Measurements from ENCODE around the gene SLC24A3.

Gene SLC24A3

DNA sequence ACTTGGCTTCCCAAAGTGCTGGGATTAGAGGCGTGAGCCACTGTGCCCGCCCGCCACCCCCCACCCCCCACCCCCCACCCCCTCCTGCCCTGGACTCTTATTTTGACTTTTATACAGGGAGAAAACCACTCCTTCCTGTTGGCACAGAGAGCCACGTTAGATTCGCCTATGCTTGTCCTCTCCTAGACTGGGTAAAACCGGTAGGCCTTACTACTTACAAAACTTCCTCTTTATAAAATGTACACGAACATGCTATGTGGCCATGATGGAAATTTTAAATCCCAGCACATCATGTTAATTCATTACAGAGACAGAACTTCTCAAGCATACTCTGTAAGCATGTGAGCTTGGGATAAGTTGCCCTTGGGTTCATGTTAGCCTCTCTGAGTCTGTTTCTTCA lies 124.2 kb downstream of the SLC24A3 start:
- Histone ChIP-seq H3K4me1 (ENCODE audit: control insufficient read depth, insufficient read depth, low read length) (no peaks in the 10 kb centered on the region), H3K27ac (ENCODE audit: extremely low read depth, low read depth, low read length) (no peak overlapping the region), H3K4me3 (ENCODE audit: low read depth, low read length) (no peak overlapping the region), H3K9me3 (ENCODE audit: control insufficient read depth, insufficient read depth, low read depth, low read length) (no peaks in the 10 kb centered on the region), H3K36me3 (ENCODE audit: control insufficient read depth in 2 of 2, insufficient read depth in 1 of 2, low read length in 2 of 2) (no peaks in the 10 kb centered on the region)
- ChIA-PET POLR2A (no interaction called here), CTCF (no interaction called here)
- TF ChIP-seq ZNF544 (tag by site-specific recombination; IDR thresholded peaks at IDR 0.05) (no peak), ZNF645 (tag by site-specific recombination; IDR thresholded peaks at IDR 0.05) (no peak), ZNF830 (tag by site-specific recombination; IDR thresholded peaks at IDR 0.05; ENCODE audit: low read depth) (no peak), REPIN1 (tag by site-specific recombination; IDR thresholded peaks at IDR 0.05; ENCODE audit: low read depth) (no peak), GLIS1 (tag by site-specific recombination; IDR thresholded peaks at IDR 0.05) (no peak), ZNF518A (tag by site-specific recombination; conservative IDR thresholded peaks at IDR 0.05; ENCODE audit: low read depth) (no peak), ZNF585B (tag by site-specific recombination; IDR thresholded peaks at IDR 0.05) (no peak), ZNF221 (tag by site-specific recombination; IDR thresholded peaks at IDR 0.05; ENCODE audit: borderline replicate concordance) (no peak), ZNF24 (tag by site-specific recombination; IDR thresholded peaks at IDR 0.05) (no peak), ZBTB44 (tag by site-specific recombination; IDR thresholded peaks at IDR 0.05) (no peak), ZFHX2 (tag by site-specific recombination; conservative IDR thresholded peaks at IDR 0.05) (no peak), ZNF335 (tag by site-specific recombination; conservative IDR thresholded peaks at IDR 0.05) (no peak), ZNF776 (tag by site-specific recombination; IDR thresholded peaks at IDR 0.05; ENCODE audit: borderline replicate concordance) (no peak), ZNF626 (tag by site-specific recombination; IDR thresholded peaks at IDR 0.05) (no peak)
- TF ChIP-seq, protein P1, sequence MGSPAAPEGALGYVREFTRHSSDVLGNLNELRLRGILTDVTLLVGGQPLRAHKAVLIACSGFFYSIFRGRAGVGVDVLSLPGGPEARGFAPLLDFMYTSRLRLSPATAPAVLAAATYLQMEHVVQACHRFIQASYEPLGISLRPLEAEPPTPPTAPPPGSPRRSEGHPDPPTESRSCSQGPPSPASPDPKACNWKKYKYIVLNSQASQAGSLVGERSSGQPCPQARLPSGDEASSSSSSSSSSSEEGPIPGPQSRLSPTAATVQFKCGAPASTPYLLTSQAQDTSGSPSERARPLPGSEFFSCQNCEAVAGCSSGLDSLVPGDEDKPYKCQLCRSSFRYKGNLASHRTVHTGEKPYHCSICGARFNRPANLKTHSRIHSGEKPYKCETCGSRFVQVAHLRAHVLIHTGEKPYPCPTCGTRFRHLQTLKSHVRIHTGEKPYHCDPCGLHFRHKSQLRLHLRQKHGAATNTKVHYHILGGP (tag by site-specific recombination; IDR thresholded peaks at IDR 0.05) = no peak

- CTCF ChIA-PET = no interaction called here
- TF ChIP-seq ZNF521 (tag by site-specific recombination; IDR thresholded peaks at IDR 0.05) (no peak), ZBTB8A (tag by site-specific recombination; IDR thresholded peaks at IDR 0.05) (no peak), ZNF626 (tag by site-specific recombination; IDR thresholded peaks at IDR 0.05) (no peak), ZNF311 (tag by site-specific recombination; IDR thresholded peaks at IDR 0.05; ENCODE audit: borderline replicate concordance) (no peak), ZNF169 (tag by site-specific recombination; IDR thresholded peaks at IDR 0.05) (no peak), ZNF146 (tag by site-specific recombination; IDR thresholded peaks at IDR 0.05) (no peak), ZNF776 (tag by site-specific recombination; IDR thresholded peaks at IDR 0.05; ENCODE audit: borderline replicate concordance) (no peak), ZEB2 (tag by site-specific recombination; IDR thresholded peaks at IDR 0.05) (no peak), ZNF175 (tag by site-specific recombination; IDR thresholded peaks at IDR 0.05) (no peak)
- Histone ChIP-seq H3K4me1 (ENCODE audit: control insufficient read depth, insufficient read depth, low read length) (no peaks in the 10 kb centered on the region), H3K4me3 (ENCODE audit: low read depth, low read length) (no peak overlapping the region), H3K27ac (ENCODE audit: extremely low read depth, low read depth, low read length) (no peak overlapping the region), H3K36me3 (ENCODE audit: control insufficient read depth in 2 of 2, insufficient read depth in 1 of 2, low read length in 2 of 2) (no peaks in the 10 kb centered on the region), H3K9me3 (ENCODE audit: control insufficient read depth, insufficient read depth, low read depth, low read length) (no peaks in the 10 kb centered on the region)
- POLR2A ChIA-PET = no interaction called here
Observed at GRCh38 chr20:19338380-19338779, 125.9 kb downstream of the SLC24A3 start.
